ENCODE measurements around the gene CTXND1. TPM values are rescaled to one million over a fixed set of nuclear protein-coding genes. Genes with fewer than 3 reads are reported as not detected.

Gene CTXND1
- total RNA-seq, 1 experiment from 2014 or later = not detected

DNA sequence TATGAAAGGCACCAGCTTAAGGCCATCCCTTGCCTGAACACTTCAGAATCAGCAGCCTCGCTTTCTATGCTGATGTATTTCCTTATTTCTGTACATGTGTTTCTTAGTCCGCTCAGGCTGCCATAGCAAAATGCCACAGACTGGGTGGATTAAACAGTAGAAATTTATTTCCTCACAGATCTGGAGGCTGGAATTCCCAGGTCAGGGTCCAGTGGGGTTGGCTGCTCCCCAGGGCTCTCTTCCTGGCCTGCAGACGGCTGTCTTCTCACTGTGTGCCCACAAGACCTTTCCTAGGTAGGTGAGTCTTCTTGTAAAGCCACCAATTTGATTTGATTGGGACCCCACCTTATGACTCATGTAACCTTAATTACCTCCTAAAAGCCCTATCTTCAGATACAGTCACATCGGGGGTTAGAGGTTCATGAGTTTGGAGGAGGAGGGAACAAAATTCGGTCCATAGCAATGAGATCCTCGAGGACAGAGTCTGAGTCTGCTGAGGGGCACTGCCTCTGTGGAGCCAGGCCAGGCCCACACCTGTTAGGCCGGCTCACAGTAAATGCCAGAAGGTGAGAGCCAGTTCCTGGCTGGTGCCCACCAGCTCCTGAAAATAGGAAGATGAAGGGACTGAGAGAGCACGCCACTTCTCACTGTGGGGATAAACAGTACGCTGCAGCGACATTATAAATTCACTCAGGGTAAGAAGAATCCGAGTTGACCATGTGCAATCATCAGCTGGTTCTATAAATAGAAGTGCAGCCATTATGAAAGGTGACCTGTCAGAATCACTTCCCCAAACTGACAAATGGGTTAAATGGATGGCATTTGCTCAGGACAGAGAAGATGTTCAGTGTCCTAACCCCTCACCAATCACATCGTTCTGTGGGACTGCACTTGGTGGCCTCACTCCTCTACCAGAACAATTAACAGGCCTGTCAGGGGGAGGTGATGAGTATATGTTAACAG, 41.1 kb downstream of the CTXND1 start:
- no peak for DNase-seq (ENCODE audit: low read depth)

DNA sequence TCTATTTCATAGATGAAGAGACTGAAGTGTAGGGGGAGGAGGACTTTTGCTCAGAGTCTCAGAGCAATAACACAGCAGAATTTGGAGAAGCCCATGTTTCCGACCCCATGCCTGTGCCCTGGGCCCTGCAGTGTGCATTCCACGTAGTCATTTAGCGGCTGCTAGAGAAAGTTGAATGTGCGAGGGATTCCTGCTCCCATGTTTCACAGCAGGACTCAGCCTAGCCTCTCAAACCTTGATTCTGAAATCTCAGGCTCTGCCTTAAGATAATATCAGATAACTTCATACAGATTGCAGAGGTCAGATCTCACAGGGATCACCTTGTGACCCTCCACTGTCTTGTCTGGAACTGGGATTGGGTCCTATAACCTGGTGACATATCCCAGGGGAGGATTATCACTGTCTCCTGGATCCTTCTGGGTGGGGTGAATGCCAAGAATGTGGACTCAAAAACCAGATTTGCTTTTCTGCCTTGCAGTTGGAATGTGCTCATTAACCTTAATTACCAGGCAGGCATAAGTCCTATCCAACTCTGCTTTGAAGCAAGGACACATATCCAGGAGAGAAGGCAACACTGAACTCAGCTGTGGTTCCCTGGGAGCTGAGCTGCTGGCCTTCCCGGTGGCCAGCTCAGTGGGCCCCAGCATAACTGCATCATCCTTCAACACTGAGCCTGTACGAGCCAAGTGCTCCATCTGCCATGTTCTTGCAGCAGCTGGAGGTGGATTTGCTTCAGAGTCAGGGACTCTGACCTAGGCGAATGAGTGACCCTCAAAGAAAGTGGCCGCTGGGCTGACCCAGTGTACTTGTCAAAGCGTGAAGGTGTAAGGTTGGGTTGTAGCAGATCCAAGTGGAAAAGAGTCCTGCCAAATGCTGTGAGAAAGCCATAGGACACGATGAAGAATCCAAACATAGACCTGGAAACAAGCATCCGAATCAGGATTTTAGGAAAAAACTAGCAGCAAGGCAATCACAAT, 43.0 kb downstream of the CTXND1 start:
- no peak for DNase-seq (ENCODE audit: low read depth)

DNA sequence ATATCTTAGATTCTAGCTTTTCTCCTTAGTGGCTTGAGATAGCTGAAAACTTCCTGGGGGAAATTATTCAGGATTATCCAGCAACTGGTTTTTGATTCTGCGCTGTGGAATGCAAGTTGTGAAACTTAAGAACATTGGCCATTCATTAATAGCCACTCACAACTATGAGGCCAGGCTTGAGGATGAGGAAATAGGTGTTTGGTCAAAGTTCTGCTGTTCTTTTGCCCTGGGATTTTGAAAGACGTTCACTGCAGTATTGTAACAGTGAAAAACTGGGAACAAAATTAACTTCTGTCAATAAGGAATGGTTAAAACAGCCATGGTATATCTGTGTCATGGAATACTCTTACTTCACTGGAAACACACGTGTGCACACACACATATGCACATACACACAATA, 44.1 kb downstream of the CTXND1 start:
- no peak for DNase-seq (ENCODE audit: low read depth)

DNA sequence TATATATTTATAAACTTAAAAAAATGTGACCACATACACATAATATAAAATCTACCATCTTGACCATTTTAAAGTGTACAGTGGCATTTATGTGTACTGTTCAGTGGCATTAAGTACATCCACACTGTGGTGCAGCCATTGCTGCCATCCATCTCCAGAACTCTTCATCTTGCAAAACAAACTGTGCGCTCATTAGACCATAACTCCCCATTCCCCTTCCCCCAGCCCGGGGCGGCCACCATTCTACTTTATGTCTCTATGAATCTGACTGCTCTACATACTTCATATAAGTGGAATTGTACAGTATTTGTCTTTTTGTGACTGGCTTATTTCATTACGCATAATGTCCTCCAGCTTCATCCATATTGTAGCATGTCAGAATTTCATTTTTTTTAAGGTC, 47.8 kb downstream of the CTXND1 start:
- DNase-seq (ENCODE audit: low read depth) = no peak

DNA sequence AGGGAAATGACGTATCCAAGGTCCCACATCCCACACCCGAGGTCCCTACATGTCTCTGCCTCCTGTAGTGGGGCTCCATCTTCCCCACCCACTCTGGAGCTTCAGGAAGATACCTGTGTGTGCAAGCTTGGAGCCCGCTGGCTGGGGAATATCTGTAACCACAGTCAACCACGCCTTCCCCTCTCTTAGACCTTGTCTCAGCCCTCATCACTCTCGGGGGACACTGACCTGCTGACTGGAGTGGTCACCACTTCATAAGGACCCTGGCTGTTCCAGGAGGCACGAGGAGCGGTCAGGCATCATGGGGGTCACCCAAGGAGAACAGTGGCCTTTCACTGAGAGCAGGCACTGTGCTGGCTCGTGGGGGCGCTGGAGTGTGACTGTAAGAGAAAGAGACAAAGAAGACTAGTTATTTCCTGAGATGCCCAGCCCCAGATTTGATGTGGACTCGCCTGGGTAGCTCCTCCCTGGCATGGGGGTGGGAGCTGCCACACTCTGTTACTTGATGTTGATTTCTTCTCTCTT, 48.6 kb downstream of the CTXND1 start:
- DNase-seq (ENCODE audit: low read depth) = no peak

DNA sequence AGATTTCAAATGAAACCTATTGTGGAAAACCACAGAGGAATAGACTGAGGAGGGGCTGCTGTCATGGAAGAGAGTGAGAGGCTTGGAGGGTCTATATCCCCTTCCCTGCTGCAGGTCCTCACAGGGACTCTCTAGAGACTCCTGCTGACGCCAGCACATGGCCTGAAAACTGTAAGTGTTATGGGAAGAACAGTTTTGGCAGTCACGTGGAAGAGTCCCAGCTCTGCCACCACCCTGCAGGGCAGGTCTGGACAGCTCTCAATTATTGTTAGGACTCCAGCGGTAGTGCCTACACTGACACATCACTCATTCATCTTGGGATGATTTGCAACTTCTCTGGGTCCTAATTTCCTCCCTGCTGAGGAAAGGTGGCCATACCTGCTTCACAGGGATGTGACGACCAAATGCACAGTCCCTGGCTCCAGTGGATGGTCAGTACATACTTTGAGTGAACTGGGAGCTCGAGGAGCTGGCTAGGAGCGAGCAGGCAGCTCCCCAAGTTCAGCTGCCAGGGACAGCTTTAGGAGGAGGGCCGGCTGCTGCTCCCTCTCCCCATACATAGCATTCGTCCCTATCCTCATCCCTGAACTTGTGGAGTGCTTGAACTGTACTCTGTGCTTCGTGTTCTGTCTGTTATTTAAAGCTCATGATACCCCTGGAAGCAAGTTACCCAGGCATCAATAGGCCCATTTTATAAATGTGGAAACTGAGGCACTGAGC, 49.2 kb downstream of the CTXND1 start:
- DNase-seq (ENCODE audit: low read depth) = peak; percentile 19

DNA sequence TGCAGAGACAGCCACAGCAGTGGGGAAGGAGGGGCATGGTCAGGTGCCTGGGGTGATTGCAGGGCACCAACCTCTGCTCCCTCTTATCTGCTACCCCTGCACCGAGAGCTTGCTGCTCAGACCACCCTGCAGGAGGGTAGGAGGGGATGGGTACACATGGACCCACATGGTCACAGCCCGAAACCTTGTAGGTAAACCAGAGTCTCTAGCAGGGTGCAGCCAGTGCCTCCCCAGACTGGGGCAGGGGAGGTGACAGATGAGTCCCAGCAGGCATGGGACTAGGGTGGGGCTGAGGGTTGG, 50.0 kb downstream of the CTXND1 start:
- no peak for DNase-seq (ENCODE audit: low read depth)

DNA sequence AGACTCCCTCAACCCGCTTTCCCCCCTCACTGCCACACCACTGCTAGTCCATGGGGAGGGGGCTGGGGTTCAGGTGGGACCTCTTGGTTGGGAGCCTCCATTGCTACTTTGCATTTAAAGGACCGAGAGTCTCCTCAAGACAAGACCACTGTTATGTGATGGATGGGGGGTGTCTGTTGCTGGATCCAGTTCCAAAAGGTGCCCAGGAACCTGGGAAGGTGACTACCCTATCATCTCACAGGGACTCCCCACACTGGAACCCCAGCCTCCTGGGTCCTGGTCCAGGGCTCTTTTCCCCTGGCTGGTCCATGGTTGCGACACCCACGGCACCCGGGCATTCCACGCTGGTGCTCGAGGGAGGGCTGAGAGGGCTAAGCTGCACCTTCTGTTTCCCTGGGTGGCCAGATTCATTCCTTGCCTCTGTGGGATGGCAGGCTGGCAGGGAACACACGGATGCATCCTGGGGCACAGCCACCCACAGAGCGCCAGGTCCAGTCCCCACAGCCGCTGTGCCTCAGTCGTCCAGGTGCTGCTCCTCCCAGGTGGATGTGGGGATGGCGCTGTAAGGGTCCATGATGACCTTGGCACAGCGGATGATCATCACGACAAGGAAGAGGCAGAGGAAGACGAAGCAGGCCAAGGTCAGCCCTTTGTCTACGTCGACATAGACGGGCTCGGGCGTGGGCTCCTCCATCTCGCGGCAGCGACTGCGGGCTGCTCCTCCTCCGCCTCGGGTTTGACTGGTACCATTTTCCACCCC, 50.6 kb downstream of the CTXND1 start:
- DNase-seq (ENCODE audit: low read depth) = no peak

DNA sequence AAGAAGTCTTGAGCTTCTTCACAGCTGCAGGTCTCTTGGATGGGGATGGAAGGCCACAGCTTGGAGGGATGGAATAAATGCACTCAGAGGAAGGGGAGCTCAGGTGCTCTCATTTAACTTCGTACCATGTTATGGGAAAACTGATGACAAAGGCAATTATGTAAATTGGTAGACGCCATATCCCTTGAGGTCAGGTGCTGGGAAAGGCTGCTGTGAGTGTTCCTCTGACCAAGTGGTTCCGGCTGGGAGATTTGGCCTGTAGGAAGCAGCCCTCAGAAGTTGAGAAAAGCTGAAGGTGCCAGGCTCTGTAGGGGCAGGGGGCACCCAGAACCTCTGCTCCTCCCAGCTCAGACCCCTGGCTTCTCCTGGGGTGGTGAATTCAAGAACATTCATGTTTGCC, 52.1 kb downstream of the CTXND1 start:
- DNase-seq (ENCODE audit: low read depth) = no peak

DNA sequence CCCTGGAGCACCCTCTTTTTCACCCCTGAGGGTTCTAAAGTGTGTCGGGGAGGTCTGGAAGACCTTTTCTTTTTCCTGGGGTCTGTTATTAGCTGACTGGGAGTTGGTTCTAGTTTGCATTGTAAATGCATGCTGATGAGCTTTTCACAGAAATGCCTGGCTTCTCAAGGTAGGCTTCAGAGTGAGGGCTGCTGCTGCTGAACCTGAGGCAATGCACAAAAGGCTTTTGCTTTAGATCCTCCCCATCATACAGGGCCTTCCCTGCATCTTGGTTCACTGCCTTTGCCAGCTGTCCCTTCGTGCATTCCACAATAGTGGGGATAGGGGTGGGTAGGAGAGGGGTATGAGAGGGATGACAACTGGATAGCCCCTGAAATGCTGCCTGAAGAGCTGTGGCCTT, 52.6 kb downstream of the CTXND1 start:
- no peak for DNase-seq (ENCODE audit: low read depth)

DNA sequence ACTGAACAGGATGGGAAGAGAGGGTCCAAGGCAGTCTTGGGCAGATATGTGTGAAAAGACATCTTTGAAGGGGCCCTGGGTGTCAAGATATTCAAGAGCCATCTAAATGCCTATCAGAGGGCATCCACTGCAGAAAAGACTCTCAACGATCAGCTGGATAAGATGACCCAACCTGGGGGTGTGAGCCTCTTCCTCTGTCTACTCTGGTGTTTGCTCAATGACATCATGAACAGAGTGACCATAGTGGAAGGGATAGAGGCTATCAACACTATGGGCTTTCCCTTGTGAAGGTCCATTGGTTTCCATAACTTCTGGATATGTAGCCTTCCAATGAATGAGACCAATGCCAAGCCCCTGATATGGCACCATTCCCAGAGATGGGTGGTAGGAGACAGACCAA, 57.1 kb downstream of the CTXND1 start:
- DNase-seq (ENCODE audit: low read depth) = no peak

DNA sequence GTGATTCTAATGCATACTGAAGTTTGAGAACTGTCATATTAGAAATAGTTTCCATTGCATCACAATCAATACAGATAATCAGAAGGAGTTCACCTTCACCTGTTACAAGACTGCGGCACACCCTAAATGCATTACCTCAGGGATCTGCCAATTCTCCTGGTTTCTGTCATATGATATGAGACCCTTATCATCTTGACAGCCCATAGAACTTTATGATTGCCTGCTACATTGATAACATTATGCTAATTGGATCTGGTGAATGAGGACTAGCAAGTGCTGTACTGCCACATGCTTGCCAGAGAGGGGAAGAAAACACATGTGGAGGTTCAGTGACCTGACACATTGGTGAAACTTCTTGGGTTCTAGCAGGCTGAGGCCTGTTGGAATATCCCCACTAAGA, 57.8 kb downstream of the CTXND1 start:
- DNase-seq (ENCODE audit: low read depth) = no peak

DNA sequence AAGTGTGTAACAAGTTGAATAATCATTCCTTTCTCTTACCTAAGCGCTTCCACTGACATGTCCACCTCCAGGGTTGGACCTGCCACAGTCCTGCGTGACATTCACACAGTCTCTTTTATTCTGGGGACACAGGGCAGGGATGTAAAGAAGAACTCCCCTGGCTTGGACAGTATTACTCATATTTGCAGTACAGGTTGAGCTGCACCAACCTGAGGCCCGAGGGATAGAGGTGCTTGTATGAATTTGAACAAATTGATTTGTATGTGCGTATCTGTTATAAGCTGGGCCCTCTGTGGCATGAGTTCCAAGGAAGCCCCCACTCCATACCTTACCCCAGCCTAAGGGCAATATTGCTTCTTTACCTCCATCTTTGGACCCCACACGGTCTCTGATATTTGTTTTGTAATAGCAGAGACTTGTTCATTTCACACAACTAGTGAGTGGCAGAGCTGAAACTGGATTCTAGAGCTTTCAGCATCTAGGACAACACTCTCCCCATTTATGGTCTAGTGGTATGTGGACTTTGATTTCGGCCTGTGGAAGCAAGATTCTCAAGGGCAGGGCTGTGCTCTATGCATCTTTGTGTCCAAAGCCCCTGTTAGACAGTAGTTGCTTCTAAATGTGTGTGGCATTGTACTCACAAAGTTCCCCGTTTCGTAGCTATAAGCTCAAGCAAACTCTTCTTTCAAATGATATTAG, 60.0 kb downstream of the CTXND1 start:
- no peak for DNase-seq (ENCODE audit: low read depth)

DNA sequence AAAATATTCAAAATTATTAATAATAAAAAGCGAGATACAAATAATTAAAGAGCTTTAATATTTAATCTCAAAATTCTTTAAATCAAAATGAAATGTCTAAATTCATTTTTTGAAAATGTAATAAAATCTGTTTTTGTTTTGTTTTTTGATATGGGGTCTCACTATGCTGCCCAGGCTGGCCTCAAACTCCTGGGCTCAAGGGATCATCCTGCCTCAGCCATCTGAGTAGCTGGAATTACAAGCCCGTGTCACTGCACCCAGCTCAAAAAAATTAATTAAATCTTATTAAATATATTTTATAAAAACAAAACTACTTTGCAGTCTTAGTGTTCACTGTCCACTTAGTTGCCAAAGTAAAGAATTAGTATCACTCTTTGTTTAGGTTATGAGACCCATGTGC, 60.8 kb downstream of the CTXND1 start:
- no peak for DNase-seq (ENCODE audit: low read depth)

DNA sequence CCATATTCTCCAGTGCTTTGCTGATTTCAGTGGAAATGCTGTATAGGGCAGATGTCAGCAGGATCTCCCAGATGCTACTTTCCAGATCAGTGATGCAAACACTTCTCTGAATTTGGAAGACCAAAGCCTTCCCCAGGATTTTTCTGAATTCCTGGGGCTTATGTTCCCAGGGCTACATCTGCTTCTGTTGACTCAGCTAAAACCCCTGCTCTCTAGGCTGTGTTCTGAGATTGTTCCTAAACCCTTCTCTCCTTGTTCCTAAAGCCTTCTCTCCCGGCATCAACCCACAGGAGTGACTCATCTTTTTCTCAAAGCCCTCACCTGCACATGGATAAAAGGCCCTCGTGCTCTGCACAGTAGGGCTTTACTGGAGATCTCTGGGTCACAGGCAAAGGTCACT, 63.8 kb downstream of the CTXND1 start:
- DNase-seq (ENCODE audit: low read depth) = peak; percentile 57

DNA sequence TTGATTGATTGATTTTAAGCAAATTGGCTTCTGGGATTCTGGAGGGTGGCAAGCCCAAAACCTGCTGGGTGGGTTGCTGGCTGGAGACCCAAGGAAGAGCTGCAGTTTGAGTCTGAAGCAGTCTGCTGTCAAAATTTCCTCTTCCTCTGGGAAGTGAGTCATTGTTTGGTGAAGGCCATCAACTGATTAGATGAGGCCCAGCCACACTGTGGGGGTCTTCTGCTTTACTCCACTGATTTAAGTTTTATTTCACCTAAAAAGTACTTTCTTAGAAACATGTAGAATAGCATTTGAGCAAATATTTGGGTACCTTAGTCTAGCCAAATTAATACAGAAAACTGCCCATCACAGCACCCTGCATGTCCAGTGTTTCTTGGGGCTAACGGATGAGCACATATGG, 65.4 kb downstream of the CTXND1 start:
- DNase-seq (ENCODE audit: low read depth) = no peak

DNA sequence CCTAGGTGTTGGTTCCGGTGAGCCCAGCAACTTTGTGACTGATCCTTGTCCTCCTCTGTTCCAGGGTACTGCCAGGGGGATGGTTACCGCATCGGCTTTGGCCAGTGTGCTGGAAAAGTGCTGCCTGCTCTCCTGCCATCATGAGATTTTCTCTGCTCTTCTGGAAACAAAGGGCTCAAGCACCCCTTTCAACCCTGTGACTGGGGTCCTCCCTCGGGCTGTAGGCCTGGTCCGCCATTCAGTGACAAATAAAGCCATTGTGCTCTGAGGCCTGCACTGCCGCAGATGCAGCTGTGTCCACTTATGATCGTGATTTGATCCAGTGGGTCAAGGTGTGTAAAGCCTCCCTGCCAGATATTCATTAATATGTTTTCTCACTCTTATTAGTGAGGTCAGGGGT, 65.9 kb downstream of the CTXND1 start:
- no peak for DNase-seq (ENCODE audit: low read depth)

DNA sequence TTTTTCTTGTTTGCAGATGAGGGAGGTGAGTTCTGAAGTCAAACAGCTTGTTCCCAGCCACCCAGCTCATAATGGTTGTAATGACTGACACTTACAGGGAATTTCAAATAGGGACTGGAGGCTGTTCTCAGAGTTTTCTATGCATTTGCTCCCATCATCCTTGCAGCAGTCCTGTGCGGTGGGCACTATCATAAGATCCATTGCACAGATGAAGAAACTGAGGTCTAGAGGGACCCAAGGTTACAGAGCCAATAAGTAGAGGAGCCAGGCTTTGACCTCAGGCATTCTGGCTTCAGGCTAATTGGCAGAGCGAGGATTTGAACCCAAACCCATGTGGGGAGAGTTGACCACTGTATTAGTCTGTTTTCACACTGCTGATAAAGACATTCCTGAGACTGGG, 66.9 kb downstream of the CTXND1 start:
- no peak for DNase-seq (ENCODE audit: low read depth)

DNA sequence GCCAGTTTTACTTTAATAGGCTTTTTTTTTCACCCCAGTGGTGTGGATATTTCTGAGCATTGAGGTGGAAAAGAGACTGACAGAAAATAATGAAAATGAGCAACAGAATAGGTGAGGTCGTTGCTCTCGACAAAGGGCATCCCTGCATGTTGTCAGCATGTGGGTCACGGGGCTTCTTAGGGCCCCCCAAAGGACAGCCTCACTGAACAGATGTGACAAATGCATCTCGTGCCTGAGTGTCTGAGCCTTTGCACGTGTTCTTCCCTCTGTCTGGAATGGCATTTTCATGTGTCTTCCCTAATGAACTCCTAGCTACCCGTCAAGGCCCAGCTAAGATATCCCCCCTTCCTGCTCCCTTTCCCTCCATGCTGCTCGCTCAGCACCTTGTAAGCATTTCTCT, 67.5 kb downstream of the CTXND1 start:
- no peak for DNase-seq (ENCODE audit: low read depth)

DNA sequence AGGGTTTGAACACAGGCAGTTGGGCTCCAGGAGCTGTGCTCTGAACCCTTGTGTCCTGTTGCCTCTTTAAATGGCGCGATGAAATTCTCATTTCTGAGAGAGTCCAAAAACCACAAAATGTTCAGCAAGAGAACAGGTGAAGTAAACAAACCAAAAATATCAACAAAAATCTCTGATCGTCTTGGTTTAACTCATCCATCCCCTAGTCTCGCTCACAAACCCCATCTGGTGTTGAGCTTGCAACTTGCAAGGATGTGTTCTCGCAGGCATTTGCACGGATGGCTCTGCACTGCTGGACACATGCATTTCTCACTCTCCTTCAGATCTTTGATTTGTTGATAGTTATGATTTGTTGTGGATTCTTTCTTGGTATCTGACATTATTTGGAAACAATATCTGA, 68.1 kb downstream of the CTXND1 start:
- DNase-seq (ENCODE audit: low read depth) = no peak

Measured in HT1080 (cell line).